H9 (cell line): ENCODE results near the gene ITPKB. TPM values are rescaled to one million over a fixed set of nuclear protein-coding genes. Genes with fewer than 3 reads are reported as not detected.

Experiments used
- DNase-seq: peaks from one replicate; pipeline ENCODE4 v3.0.0-alpha.2; 2017
- H2AFZ ChIP-seq: one replicate; pipeline ENCODE4 v1.6.1; 2013; ENCODE audit warnings: mild to moderate bottlenecking, low read length, control low read depth, moderate library complexity
- H2AK5ac ChIP-seq: 2 replicates; pipeline ENCODE4 v1.6.1; 2013; ENCODE audit warnings: low read length, control low read depth, mixed read lengths; ENCODE audit not compliant: insufficient read length
- H2BK120ac ChIP-seq: one replicate; pipeline ENCODE4 v1.6.1; 2013; ENCODE audit warnings: low read depth, mild to moderate bottlenecking, low read length, control low read depth, inconsistent platforms; ENCODE audit not compliant: poor library complexity, severe bottlenecking
- H2BK12ac ChIP-seq: 2 replicates; pipeline ENCODE4 v1.6.1; 2013; ENCODE audit warnings: low read length, control low read depth, mixed read lengths, low read depth; ENCODE audit not compliant: insufficient read length
- H2BK15ac ChIP-seq: 2 replicates; pipeline ENCODE4 v1.6.1; 2013; ENCODE audit warnings: low read depth, low read length, control low read depth
- H2BK20ac ChIP-seq: one replicate; pipeline ENCODE4 v1.6.1; 2013; ENCODE audit warnings: low read depth, mild to moderate bottlenecking, low read length, control low read depth, inconsistent platforms; ENCODE audit not compliant: poor library complexity, severe bottlenecking
- H2BK5ac ChIP-seq: 2 replicates; pipeline ENCODE4 v1.6.1; 2013; ENCODE audit warnings: low read length, control low read depth, mixed read lengths; ENCODE audit not compliant: insufficient read length
- H3K14ac ChIP-seq: 2 replicates; pipeline ENCODE4 v1.6.1; 2013; ENCODE audit warnings: low read length, control low read depth; ENCODE audit not compliant: insufficient read depth
- H3K18ac ChIP-seq: 2 replicates; pipeline ENCODE4 v1.6.1; 2013; ENCODE audit warnings: low read depth, mild to moderate bottlenecking, mixed read lengths, low read length, control low read depth; ENCODE audit not compliant: insufficient read length
- H3K23ac ChIP-seq: 2 replicates; pipeline ENCODE4 v1.6.1; 2013; ENCODE audit warnings: low read length, control low read depth, mixed read lengths, low read depth; ENCODE audit not compliant: insufficient read length
- H3K23me2 ChIP-seq: 2 replicates; pipeline ENCODE4 v1.6.1; 2013; ENCODE audit warnings: low read depth, mild to moderate bottlenecking, mixed read lengths, low read length, control low read depth; ENCODE audit not compliant: insufficient read length, poor library complexity, severe bottlenecking
- H3K27ac ChIP-seq: 2 replicates; pipeline ENCODE4 v1.5.1; 2013; ENCODE audit warnings: low read length, control low read depth, mixed read lengths, low read depth; ENCODE audit not compliant: insufficient read length
- H3K27me3 ChIP-seq: 2 replicates; pipeline ENCODE4 v1.6.1; 2013; ENCODE audit warnings: low read length, control low read depth, inconsistent platforms; ENCODE audit not compliant: insufficient read depth
- H3K4ac ChIP-seq: 2 replicates; pipeline ENCODE4 v1.6.1; 2013; ENCODE audit warnings: low read depth, mild to moderate bottlenecking, control low read depth, inconsistent platforms, low read length, moderate library complexity
- H3K4me1 ChIP-seq: 2 replicates; pipeline ENCODE4 v1.6.1; 2013; ENCODE audit warnings: low read length, control low read depth, inconsistent platforms; ENCODE audit not compliant: insufficient read depth
- H3K4me2 ChIP-seq: 2 replicates; pipeline ENCODE4 v1.6.1; 2013; ENCODE audit warnings: low read length, control low read depth, mixed read lengths; ENCODE audit not compliant: insufficient read length, insufficient read depth
- H3K56ac ChIP-seq: 2 replicates; pipeline ENCODE4 v1.6.1; 2013; ENCODE audit warnings: low read depth, mild to moderate bottlenecking, mixed read lengths, low read length, control low read depth; ENCODE audit not compliant: insufficient read length
- H3K79me1 ChIP-seq: 2 replicates; pipeline ENCODE4 v1.6.1; 2013; ENCODE audit warnings: low read depth, mild to moderate bottlenecking, moderate library complexity, low read length, control low read depth, inconsistent platforms; ENCODE audit not compliant: insufficient read depth, poor library complexity, severe bottlenecking
- H3K79me2 ChIP-seq: 2 replicates; pipeline ENCODE4 v1.6.1; 2013; ENCODE audit warnings: low read length, control low read depth, inconsistent platforms; ENCODE audit not compliant: insufficient read depth
- H3K9ac ChIP-seq: 2 replicates; pipeline ENCODE4 v1.6.1; 2013; ENCODE audit warnings: low read length, control low read depth, mixed read lengths; ENCODE audit not compliant: insufficient read length; ENCODE audit errors: extremely low read depth
- H3K9me3 ChIP-seq: one replicate; pipeline ENCODE4 v1.6.1; 2013; ENCODE audit warnings: low read depth, low read length, inconsistent platforms; ENCODE audit not compliant: control insufficient read depth
- H3T11ph ChIP-seq: one replicate; pipeline ENCODE4 v1.6.1; 2013; ENCODE audit warnings: mild to moderate bottlenecking, low read length, control low read depth, inconsistent platforms
- H4K20me1 ChIP-seq: one replicate; pipeline ENCODE4 v1.6.1; 2013; ENCODE audit not compliant: control insufficient read depth, insufficient read length, insufficient read depth
- H4K5ac ChIP-seq: 2 replicates; pipeline ENCODE4 v1.6.1; 2013; ENCODE audit warnings: low read depth, mild to moderate bottlenecking, mixed read lengths, low read length, control low read depth; ENCODE audit not compliant: insufficient read length
- H4K8ac ChIP-seq: replicated peaks from 2 replicates; pipeline ENCODE4 v1.6.1; 2013; ENCODE audit warnings: low read length, control low read depth, mixed read lengths, low read depth; ENCODE audit not compliant: insufficient read length
- H4K91ac ChIP-seq: 2 replicates; pipeline ENCODE4 v1.6.1; 2013; ENCODE audit warnings: low read depth, mild to moderate bottlenecking, moderate library complexity, mixed read lengths, low read length, control low read depth; ENCODE audit not compliant: insufficient read length
- H3K27ac Mint-ChIP-seq, 3 experiments: 2 replicates in 2 of 3; 3 replicates in 1 of 3; pipeline ENCODE4 v1.8.0; 2020 to 2021; ENCODE audit warnings: mixed read lengths in 3 of 3, mild to moderate bottlenecking in 1 of 3, moderate library complexity in 1 of 3
- H3K27me3 Mint-ChIP-seq: 2 replicates; pipeline ENCODE4 v1.8.0; 2021; ENCODE audit warnings: low read depth, mild to moderate bottlenecking, moderate library complexity, mixed read lengths
- H3K36me3 Mint-ChIP-seq, 3 experiments: 2 replicates in 2 of 3; 3 replicates in 1 of 3; pipeline ENCODE4 v1.8.0; 2020 to 2021; ENCODE audit warnings: low read depth in 3 of 3, mixed read lengths in 3 of 3; ENCODE audit not compliant: insufficient read depth in 1 of 3
- H3K4me1 Mint-ChIP-seq, 2 experiments: 2 replicates each; pipeline ENCODE4 v1.8.0; 2020; ENCODE audit warnings: mixed read lengths in 2 of 2
- H3K4me3 Mint-ChIP-seq, 2 experiments: 2 replicates in 1 of 2; 3 replicates in 1 of 2; pipeline ENCODE4 v1.8.0; 2020 to 2021; ENCODE audit warnings: mild to moderate bottlenecking in 2 of 2, mixed read lengths in 2 of 2, moderate library complexity in 1 of 2
- H3K9me3 Mint-ChIP-seq, 2 experiments: 2 replicates in 1 of 2; 3 replicates in 1 of 2; pipeline ENCODE4 v1.8.0; 2020; ENCODE audit warnings: mild to moderate bottlenecking in 2 of 2, mixed read lengths in 2 of 2, moderate library complexity in 1 of 2
- WGBS: extraction: QIAGEN DNeasy Blood & Tissue Kit; methylation state at CpG from one replicate; pipeline ENCODE4 v1.1.7; 2013; ENCODE audit warnings: missing lambda C conversion rate, low lambda C conversion rate, mixed read lengths; ENCODE audit not compliant: insufficient read length; ENCODE audit errors: extremely low coverage; 5-methylcytosine and 5-hydroxymethylcytosine counted together
- total RNA-seq: library from RNA; stranded (reverse); gene quantifications from 2 replicates; pipeline ENCODE4 v1.2.1, GENCODE V29; 2021
- TF ChIP-seq, protein P1 (sequence below): fragments of 200-600 bp; sonication (generic); conservative IDR thresholded peaks from 3 replicates; pipeline ENCODE4 v1.8.0; 2021; ENCODE audit warnings: antibody characterized with exemption, mild to moderate bottlenecking

The ITPKB gene
- total RNA-seq, 1 experiment from 2014 or later = 3.8 TPM

DNA sequence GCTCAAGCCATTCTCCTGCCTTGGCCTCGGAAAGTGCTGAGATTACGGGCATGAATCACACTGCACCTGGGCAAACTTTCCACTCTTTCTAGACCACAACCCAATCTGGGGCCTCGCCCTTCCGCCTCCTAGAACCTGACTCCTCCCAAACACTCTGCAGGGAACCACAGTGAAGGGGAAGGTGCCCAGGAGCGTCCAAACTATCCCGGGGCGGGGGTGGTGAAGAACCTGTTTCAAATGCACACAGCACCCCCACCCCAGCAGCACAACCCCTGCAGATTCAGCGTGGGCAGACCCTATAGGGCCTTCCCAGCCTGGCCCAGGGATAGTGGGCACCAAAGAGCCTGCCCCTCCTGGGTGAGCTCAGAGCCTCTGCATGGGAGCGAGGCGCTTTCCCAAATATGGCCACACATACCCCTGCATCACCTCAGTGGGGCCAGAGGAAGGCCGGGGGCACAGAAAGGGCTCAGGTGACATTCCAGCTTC, 103.6 kb downstream of the ITPKB start:
- no peak overlapping the region for H2BK12ac ChIP-seq
- H3K4me3 Mint-ChIP-seq = no peak overlapping the region; a peak in 1 of 5 replicates
- H2AK5ac ChIP-seq = no peak overlapping the region
- no peaks in the 10 kb centered on the region for H3K9me3 ChIP-seq
- H3T11ph ChIP-seq = no peak overlapping the region
- no peak overlapping the region for H4K8ac ChIP-seq
- no peak for DNase-seq
- H4K91ac ChIP-seq = no peak overlapping the region
- no peaks in the 10 kb centered on the region for H3K4me1 ChIP-seq
- no peaks in the 10 kb centered on the region for H3K79me2 ChIP-seq
- H3K23me2 ChIP-seq = no peaks in the 10 kb centered on the region
- H3K79me1 ChIP-seq = no peaks in the 10 kb centered on the region
- H4K5ac ChIP-seq = no peak overlapping the region
- peaks cover 0 to 4% (median 2%) of the 10 kb centered on the region in 3 experiments; a peak in 2 of 7 replicates for H3K36me3 Mint-ChIP-seq
- no peak overlapping the region for H2AFZ ChIP-seq
- H3K4me2 ChIP-seq = no peak overlapping the region
- peaks cover under 1% of the 10 kb centered on the region; the same call in 1 of the 2 replicates for H3K27me3 Mint-ChIP-seq
- no peak overlapping the region for H2BK15ac ChIP-seq
- no peak overlapping the region for H3K9ac ChIP-seq
- no peaks in the 10 kb centered on the region for H3K27me3 ChIP-seq
- TF ChIP-seq, protein P1, sequence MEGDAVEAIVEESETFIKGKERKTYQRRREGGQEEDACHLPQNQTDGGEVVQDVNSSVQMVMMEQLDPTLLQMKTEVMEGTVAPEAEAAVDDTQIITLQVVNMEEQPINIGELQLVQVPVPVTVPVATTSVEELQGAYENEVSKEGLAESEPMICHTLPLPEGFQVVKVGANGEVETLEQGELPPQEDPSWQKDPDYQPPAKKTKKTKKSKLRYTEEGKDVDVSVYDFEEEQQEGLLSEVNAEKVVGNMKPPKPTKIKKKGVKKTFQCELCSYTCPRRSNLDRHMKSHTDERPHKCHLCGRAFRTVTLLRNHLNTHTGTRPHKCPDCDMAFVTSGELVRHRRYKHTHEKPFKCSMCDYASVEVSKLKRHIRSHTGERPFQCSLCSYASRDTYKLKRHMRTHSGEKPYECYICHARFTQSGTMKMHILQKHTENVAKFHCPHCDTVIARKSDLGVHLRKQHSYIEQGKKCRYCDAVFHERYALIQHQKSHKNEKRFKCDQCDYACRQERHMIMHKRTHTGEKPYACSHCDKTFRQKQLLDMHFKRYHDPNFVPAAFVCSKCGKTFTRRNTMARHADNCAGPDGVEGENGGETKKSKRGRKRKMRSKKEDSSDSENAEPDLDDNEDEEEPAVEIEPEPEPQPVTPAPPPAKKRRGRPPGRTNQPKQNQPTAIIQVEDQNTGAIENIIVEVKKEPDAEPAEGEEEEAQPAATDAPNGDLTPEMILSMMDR = no peak
- H2BK20ac ChIP-seq = no peak overlapping the region
- no peak overlapping the region for H3K18ac ChIP-seq
- no CpG with 5 or more reads among the region's 11 CpGs for WGBS
- no peak overlapping the region for H3K27ac ChIP-seq
- H3K4ac ChIP-seq = no peak overlapping the region
- no peaks in the 10 kb centered on the region for H4K20me1 ChIP-seq
- peaks cover 15 to 23% of the 10 kb centered on the region in 2 experiments for H3K4me1 Mint-ChIP-seq
- no peak overlapping the region for H2BK5ac ChIP-seq
- H2BK120ac ChIP-seq = no peak overlapping the region
- peak overlapping the region in 1 of 3 experiments; percentile 70; a peak in 1 of 7 replicates for H3K27ac Mint-ChIP-seq
- H3K14ac ChIP-seq = no peak overlapping the region
- no peak overlapping the region for H3K23ac ChIP-seq
- H3K9me3 Mint-ChIP-seq = no peaks in the 10 kb centered on the region
- H3K56ac ChIP-seq = no peak overlapping the region
